Endothelial cell of umbilical vein (primary cell): Measurements from ENCODE around the gene PRR36. TPM values are rescaled to one million over a fixed set of nuclear protein-coding genes. Genes with fewer than 3 reads are reported as not detected.

Experiments
- BruUV-seq: library from RNA; stranded (reverse); fragments of 400-500 nt; replicated peaks from 2 replicates; lab custom pipeline; 2021; lab: Mats Ljungman, UMichigan
- CTCF ChIA-PET: fragments of 300-600, 350-600 bp; sonication (Branson Sonifier 250); formaldehyde crosslinking; loops from one replicate; lab custom pipeline; 2021; ENCODE audit warnings: antibody characterized with exemption, inconsistent platforms; lab: Charles Lee
- POLR2A ChIA-PET: fragments of 300-600, 350-600 bp; sonication (Branson Sonifier 250); formaldehyde crosslinking; loops from one replicate; lab custom pipeline; 2021; ENCODE audit warnings: antibody characterized with exemption, inconsistent platforms; lab: Charles Lee
- DNase-seq: peaks from one replicate; pipeline ENCODE4 v3.0.0-alpha.2; 2011; ENCODE audit warnings: low read depth, low spot score
- FAIRE-seq: peaks from 2 replicates; lab custom pipeline; 2011; peaks lifted over from hg19 to GRCh38; lab: Jason Lieb, UNC
- H2AFZ ChIP-seq: 2 replicates; pipeline ENCODE4 v1.6.0; 2012; ENCODE audit warnings: low read depth, low read length, control low read depth, inconsistent platforms
- H3K27ac ChIP-seq: 2 replicates; pipeline ENCODE4 v1.5.1; 2011; ENCODE audit warnings: low read depth, mild to moderate bottlenecking, control low read depth, low read length, moderate library complexity; ENCODE audit not compliant: insufficient read depth
- H3K27me3 ChIP-seq, 2 experiments: 2 replicates each; pipeline versions ENCODE4 v1.6.0 to v1.6.1; 2011; ENCODE audit warnings: low read length in 2 of 2, mixed read lengths in 1 of 2; ENCODE audit not compliant: control insufficient read depth in 2 of 2, insufficient read depth in 2 of 2
- H3K36me3 ChIP-seq, 2 experiments: 2 replicates in 1 of 2; 3 replicates in 1 of 2; pipeline ENCODE4 v1.5.1; 2011; ENCODE audit warnings: low read length in 2 of 2, mild to moderate bottlenecking in 1 of 2, moderate library complexity in 1 of 2; ENCODE audit not compliant: control insufficient read depth in 2 of 2, insufficient read depth in 2 of 2; ENCODE audit errors: extremely low read depth in 1 of 2
- H3K4me1 ChIP-seq: 3 replicates; pipeline ENCODE4 v1.5.1; 2011; ENCODE audit warnings: mild to moderate bottlenecking, low read length; ENCODE audit not compliant: control insufficient read depth, insufficient read depth; ENCODE audit errors: extremely low read depth
- H3K4me2 ChIP-seq: 2 replicates; pipeline ENCODE4 v1.6.1; 2011; ENCODE audit warnings: low read length, control low read depth, mixed read lengths; ENCODE audit not compliant: insufficient read depth
- H3K4me3 ChIP-seq, 3 experiments: fragments of 200-600 bp in 1 of 3; sonication (generic), shearing (Covaris generic) in 1 of 3; replicated peaks in 1 of 3; 2 replicates each; pipeline ENCODE4 v1.5.1; 2011 to 2016; ENCODE audit warnings: control low read depth in 3 of 3, low read length in 3 of 3, mild to moderate bottlenecking in 2 of 3, inconsistent platforms in 1 of 3, low read depth in 1 of 3, moderate library complexity in 1 of 3; ENCODE audit not compliant: insufficient read depth in 1 of 3
- H3K79me2 ChIP-seq: 2 replicates; pipeline ENCODE4 v1.6.0; 2012; ENCODE audit warnings: low read length, inconsistent platforms; ENCODE audit not compliant: control insufficient read depth, insufficient read depth
- H3K9ac ChIP-seq: replicated peaks from 2 replicates; pipeline ENCODE3; 2011; ENCODE audit warnings: low read length, control low read depth; ENCODE audit not compliant: insufficient read depth; ENCODE audit errors: extremely low read depth
- H3K9me1 ChIP-seq: replicated peaks from 3 replicates; pipeline ENCODE4 v1.6.0; 2011; ENCODE audit warnings: mild to moderate bottlenecking, low read length; ENCODE audit not compliant: control insufficient read depth, insufficient read depth; ENCODE audit errors: extremely low read depth
- H3K9me3 ChIP-seq: replicated peaks from 2 replicates; pipeline ENCODE4 v1.5.1; 2012; ENCODE audit warnings: low read length, inconsistent platforms; ENCODE audit not compliant: control insufficient read depth, insufficient read depth
- H4K20me1 ChIP-seq: replicated peaks from 2 replicates; pipeline ENCODE3; 2011; ENCODE audit warnings: mild to moderate bottlenecking, low read length; ENCODE audit not compliant: control insufficient read depth, insufficient read depth; ENCODE audit errors: extremely low read depth
- CTCF ChIP-seq, 2 donors: IDR thresholded peaks; 1 replicate in 1 of 2; 2 replicates in 1 of 2; pipeline ENCODE4 v1.5.1; 2011; ENCODE audit warnings: low read length in 2 of 2, mild to moderate bottlenecking in 2 of 2, moderate library complexity in 2 of 2, control low read depth in 1 of 2, inconsistent platforms in 1 of 2, low read depth in 1 of 2; ENCODE audit not compliant: insufficient read depth in 1 of 2; ENCODE audit errors: extremely low read depth in 1 of 2
- EZH2 ChIP-seq: IDR thresholded peaks from 2 replicates; pipeline ENCODE4 v1.6.1; 2012; ENCODE audit warnings: borderline replicate concordance, low read depth, mild to moderate bottlenecking, moderate library complexity, low read length, inconsistent platforms; ENCODE audit not compliant: severe bottlenecking
- GATA2 ChIP-seq: IDR thresholded peaks from 2 replicates; pipeline ENCODE4 v1.7.0; 2011; ENCODE audit warnings: low read depth, mild to moderate bottlenecking, moderate library complexity, mixed read lengths, low read length; ENCODE audit not compliant: insufficient read length, insufficient read depth
- JUN ChIP-seq: IDR thresholded peaks from 2 replicates; pipeline ENCODE4 v1.6.1; 2011; ENCODE audit warnings: borderline replicate concordance, low read depth; ENCODE audit not compliant: insufficient read length, insufficient read depth
- MAX ChIP-seq: IDR thresholded peaks from 2 replicates; pipeline ENCODE4 v1.6.1; 2011; ENCODE audit not compliant: insufficient read depth, insufficient read length
- MYC ChIP-seq: IDR thresholded peaks from one replicate; pipeline ENCODE4 v1.6.1; 2011; ENCODE audit warnings: mild to moderate bottlenecking, low read depth, low read length
- POLR2A ChIP-seq: IDR thresholded peaks from 2 replicates; pipeline ENCODE4 v1.6.1; 2012; ENCODE audit warnings: low read depth, mild to moderate bottlenecking, control low read depth, low read length
- POLR2AphosphoS5 ChIP-seq: IDR thresholded peaks from 2 replicates; pipeline ENCODE4 v1.6.1; 2012; ENCODE audit warnings: low read depth, mild to moderate bottlenecking, control low read depth, low read length, moderate library complexity; ENCODE audit not compliant: insufficient read depth
- dilution Hi-C: fragments of 300-500 bp; cut with MboI; formaldehyde crosslinking; loops from one replicate; pipeline ENCODE4 v1.15.0; 2019; ENCODE audit warnings: low sequenced_read_pairs; ENCODE audit not compliant: extremely low pct_ligation_motif_present
- intact Hi-C: fragments of 100-400 bp; cut with micrococcal nuclease; formaldehyde crosslinking; loops from one replicate; pipeline ENCODE4 v1.10.0; 2022
- polyA plus RNA-seq, 4 experiments: library from polyadenylated mRNA; depleted of rRNA in 3 of 4; stranded (reverse) in 3 of 4; unstranded in 1 of 4; fragments of >200 nt; gene quantifications; 2 replicates each; pipeline versions ENCODE4 v1.2.1 to v1.2.3, GENCODE V29; 2011 to 2012; ENCODE audit warnings: missing spikeins in 1 of 4
- total RNA-seq: library from RNA; stranded (reverse); gene quantifications from 2 replicates; pipeline ENCODE4 v1.2.3, GENCODE V29; 2021

PRR36 gene
- total and polyA plus RNA-seq, 2 donors (not counting 3 experiments of a cell fraction or from before 2014, with no cell fraction given): not detected

- dilution Hi-C loops: no loop called here
- intact Hi-C loops: no loop called here
- Histone ChIP-seq H3K27me3 (no peaks in the 10 kb centered on the region), H3K9me1 (no peaks in the 10 kb centered on the region), H3K79me2 (peaks cover 28% of the 10 kb centered on the region), H3K9me3 (no peaks in the 10 kb centered on the region), H3K27ac (no peak overlapping the region), H3K4me3 (no peak overlapping the region), H4K20me1 (no peaks in the 10 kb centered on the region), H3K4me1 (peaks cover 16% of the 10 kb centered on the region), H3K4me2 (no peak overlapping the region), H2AFZ (no peak overlapping the region), H3K36me3 (peaks cover 0 to 21% of the 10 kb centered on the region in 2 experiments), H3K9ac (no peak overlapping the region)
- POLR2A ChIA-PET: interaction anchor here (0.7 kb wide), 1 partner anchor 13 kb away, joined by 4 read pairs; the partner anchor contains the start of gene SNAPC2
- TF ChIP-seq EZH2 (no peak), POLR2A (no peak), JUN (no peak), POLR2AphosphoS5 (no peak)
- DNase-seq: no peak
- BruUV-seq: no TSS peak
- CTCF ChIA-PET: interaction anchor here (1.0 kb wide), 1 partner anchor 11 kb away, joined by 4 read pairs; no protein-coding TSS in a partner anchor
- FAIRE-seq: no peak
Measured at GRCh38 chr19:7907122-7907521, 32.9 kb upstream of the PRR36 start.

- Histone ChIP-seq H3K36me3 (peaks cover 0 to 11% of the 10 kb centered on the region in 2 experiments), H3K9me3 (no peaks in the 10 kb centered on the region), H3K4me3 (no peak overlapping the region), H3K9ac (no peak overlapping the region), H3K4me1 (peaks cover 16% of the 10 kb centered on the region), H3K79me2 (peaks cover 28% of the 10 kb centered on the region), H3K4me2 (no peak overlapping the region), H3K9me1 (no peaks in the 10 kb centered on the region), H3K27ac (no peak overlapping the region), H2AFZ (no peak overlapping the region), H4K20me1 (no peaks in the 10 kb centered on the region), H3K27me3 (no peaks in the 10 kb centered on the region)
- CTCF ChIA-PET: no interaction called here
- no TSS peak for BruUV-seq
- DNase-seq: no peak
- no peak for FAIRE-seq
- POLR2A ChIA-PET: no interaction called here
- dilution Hi-C loops (no loop called here), intact Hi-C loops (no loop called here)
- TF ChIP-seq MAX: no peak
- TF ChIP-seq MYC: no peak
- TF ChIP-seq EZH2: no peak
- TF ChIP-seq GATA2: no peak
- no peak for TF ChIP-seq CTCF (IDR thresholded peaks at IDR 0.05; ENCODE audit: extremely low read depth in 1 of 2, insufficient read depth in 1 of 2, low read depth in 1 of 2, low read length in 2 of 2)
- TF ChIP-seq POLR2AphosphoS5: no peak
- TF ChIP-seq POLR2A: no peak
- TF ChIP-seq JUN: no peak
Measured at GRCh38 chr19:7905859-7906258, 31.7 kb upstream of the PRR36 start.
